Endothelial cell of umbilical vein (primary cell): ENCODE data around the gene CENPU. TPM values are rescaled to one million over a fixed set of nuclear protein-coding genes. Genes with fewer than 3 reads are reported as not detected.
"Not testable (repeated sequence)": the region's sequence is repeated elsewhere in the genome, so short reads cannot be mapped to it uniquely, and the experiment has no call there.

Source experiments
- BruUV-seq: library from RNA; stranded (reverse); fragments of 400-500 nt; replicated peaks from 2 replicates; lab custom pipeline; 2021; lab: Mats Ljungman, UMichigan
- CTCF ChIA-PET: fragments of 300-600, 350-600 bp; sonication (Branson Sonifier 250); formaldehyde crosslinking; loops from one replicate; lab custom pipeline; 2021; ENCODE audit warnings: antibody characterized with exemption, inconsistent platforms; lab: Charles Lee
- POLR2A ChIA-PET: fragments of 300-600, 350-600 bp; sonication (Branson Sonifier 250); formaldehyde crosslinking; loops from one replicate; lab custom pipeline; 2021; ENCODE audit warnings: antibody characterized with exemption, inconsistent platforms; lab: Charles Lee
- DNase-seq: peaks from one replicate; pipeline ENCODE4 v3.0.0-alpha.2; 2011; ENCODE audit warnings: low read depth, low spot score
- FAIRE-seq: peaks from 2 replicates; lab custom pipeline; 2011; peaks lifted over from hg19 to GRCh38; lab: Jason Lieb, UNC
- H2AFZ ChIP-seq: 2 replicates; pipeline ENCODE4 v1.6.0; 2012; ENCODE audit warnings: low read depth, low read length, control low read depth, inconsistent platforms
- H3K27ac ChIP-seq: 2 replicates; pipeline ENCODE4 v1.5.1; 2011; ENCODE audit warnings: low read depth, mild to moderate bottlenecking, control low read depth, low read length, moderate library complexity; ENCODE audit not compliant: insufficient read depth
- H3K27me3 ChIP-seq, 2 experiments: 2 replicates each; pipeline versions ENCODE4 v1.6.0 to v1.6.1; 2011; ENCODE audit warnings: low read length in 2 of 2, mixed read lengths in 1 of 2; ENCODE audit not compliant: control insufficient read depth in 2 of 2, insufficient read depth in 2 of 2
- H3K36me3 ChIP-seq, 2 experiments: 2 replicates in 1 of 2; 3 replicates in 1 of 2; pipeline ENCODE4 v1.5.1; 2011; ENCODE audit warnings: low read length in 2 of 2, mild to moderate bottlenecking in 1 of 2, moderate library complexity in 1 of 2; ENCODE audit not compliant: control insufficient read depth in 2 of 2, insufficient read depth in 2 of 2; ENCODE audit errors: extremely low read depth in 1 of 2
- H3K4me1 ChIP-seq: 3 replicates; pipeline ENCODE4 v1.5.1; 2011; ENCODE audit warnings: mild to moderate bottlenecking, low read length; ENCODE audit not compliant: control insufficient read depth, insufficient read depth; ENCODE audit errors: extremely low read depth
- H3K4me2 ChIP-seq: 2 replicates; pipeline ENCODE4 v1.6.1; 2011; ENCODE audit warnings: low read length, control low read depth, mixed read lengths; ENCODE audit not compliant: insufficient read depth
- H3K4me3 ChIP-seq, 3 experiments: fragments of 200-600 bp in 1 of 3; sonication (generic), shearing (Covaris generic) in 1 of 3; replicated peaks in 1 of 3; 2 replicates each; pipeline ENCODE4 v1.5.1; 2011 to 2016; ENCODE audit warnings: control low read depth in 3 of 3, low read length in 3 of 3, mild to moderate bottlenecking in 2 of 3, inconsistent platforms in 1 of 3, low read depth in 1 of 3, moderate library complexity in 1 of 3; ENCODE audit not compliant: insufficient read depth in 1 of 3
- H3K79me2 ChIP-seq: 2 replicates; pipeline ENCODE4 v1.6.0; 2012; ENCODE audit warnings: low read length, inconsistent platforms; ENCODE audit not compliant: control insufficient read depth, insufficient read depth
- H3K9ac ChIP-seq: replicated peaks from 2 replicates; pipeline ENCODE3; 2011; ENCODE audit warnings: low read length, control low read depth; ENCODE audit not compliant: insufficient read depth; ENCODE audit errors: extremely low read depth
- H3K9me1 ChIP-seq: replicated peaks from 3 replicates; pipeline ENCODE4 v1.6.0; 2011; ENCODE audit warnings: mild to moderate bottlenecking, low read length; ENCODE audit not compliant: control insufficient read depth, insufficient read depth; ENCODE audit errors: extremely low read depth
- H3K9me3 ChIP-seq: replicated peaks from 2 replicates; pipeline ENCODE4 v1.5.1; 2012; ENCODE audit warnings: low read length, inconsistent platforms; ENCODE audit not compliant: control insufficient read depth, insufficient read depth
- H4K20me1 ChIP-seq: replicated peaks from 2 replicates; pipeline ENCODE3; 2011; ENCODE audit warnings: mild to moderate bottlenecking, low read length; ENCODE audit not compliant: control insufficient read depth, insufficient read depth; ENCODE audit errors: extremely low read depth
- CTCF ChIP-seq, 2 donors: IDR thresholded peaks; 1 replicate in 1 of 2; 2 replicates in 1 of 2; pipeline ENCODE4 v1.5.1; 2011; ENCODE audit warnings: low read length in 2 of 2, mild to moderate bottlenecking in 2 of 2, moderate library complexity in 2 of 2, control low read depth in 1 of 2, inconsistent platforms in 1 of 2, low read depth in 1 of 2; ENCODE audit not compliant: insufficient read depth in 1 of 2; ENCODE audit errors: extremely low read depth in 1 of 2
- EZH2 ChIP-seq: IDR thresholded peaks from 2 replicates; pipeline ENCODE4 v1.6.1; 2012; ENCODE audit warnings: borderline replicate concordance, low read depth, mild to moderate bottlenecking, moderate library complexity, low read length, inconsistent platforms; ENCODE audit not compliant: severe bottlenecking
- FOS ChIP-seq: IDR thresholded peaks from 2 replicates; pipeline ENCODE4 v1.6.1; 2011; ENCODE audit warnings: mild to moderate bottlenecking, low read length, moderate library complexity, borderline replicate concordance; ENCODE audit not compliant: insufficient read depth
- GATA2 ChIP-seq: IDR thresholded peaks from 2 replicates; pipeline ENCODE4 v1.7.0; 2011; ENCODE audit warnings: low read depth, mild to moderate bottlenecking, moderate library complexity, mixed read lengths, low read length; ENCODE audit not compliant: insufficient read length, insufficient read depth
- JUN ChIP-seq: IDR thresholded peaks from 2 replicates; pipeline ENCODE4 v1.6.1; 2011; ENCODE audit warnings: borderline replicate concordance, low read depth; ENCODE audit not compliant: insufficient read length, insufficient read depth
- MAX ChIP-seq: IDR thresholded peaks from 2 replicates; pipeline ENCODE4 v1.6.1; 2011; ENCODE audit not compliant: insufficient read depth, insufficient read length
- MYC ChIP-seq: IDR thresholded peaks from one replicate; pipeline ENCODE4 v1.6.1; 2011; ENCODE audit warnings: mild to moderate bottlenecking, low read depth, low read length
- POLR2A ChIP-seq: IDR thresholded peaks from 2 replicates; pipeline ENCODE4 v1.6.1; 2012; ENCODE audit warnings: low read depth, mild to moderate bottlenecking, control low read depth, low read length
- POLR2AphosphoS5 ChIP-seq: IDR thresholded peaks from 2 replicates; pipeline ENCODE4 v1.6.1; 2012; ENCODE audit warnings: low read depth, mild to moderate bottlenecking, control low read depth, low read length, moderate library complexity; ENCODE audit not compliant: insufficient read depth
- dilution Hi-C: fragments of 300-500 bp; cut with MboI; formaldehyde crosslinking; loops from one replicate; pipeline ENCODE4 v1.15.0; 2019; ENCODE audit warnings: low sequenced_read_pairs; ENCODE audit not compliant: extremely low pct_ligation_motif_present
- intact Hi-C: fragments of 100-400 bp; cut with micrococcal nuclease; formaldehyde crosslinking; loops from one replicate; pipeline ENCODE4 v1.10.0; 2022
- polyA plus RNA-seq, 4 experiments: library from polyadenylated mRNA; depleted of rRNA in 3 of 4; stranded (reverse) in 3 of 4; unstranded in 1 of 4; fragments of >200 nt; gene quantifications; 2 replicates each; pipeline versions ENCODE4 v1.2.1 to v1.2.3, GENCODE V29; 2011 to 2012; ENCODE audit warnings: missing spikeins in 1 of 4
- total RNA-seq: library from RNA; stranded (reverse); gene quantifications from 2 replicates; pipeline ENCODE4 v1.2.3, GENCODE V29; 2021

Gene CENPU
- total and polyA plus RNA-seq, 2 donors (not counting 3 experiments of a cell fraction or from before 2014, with no cell fraction given), result 7.0 to 37.9 TPM

GRCh38 chr4:184740980-184741391 is 7.1 kb upstream of the CENPU start:
- no peak for TF ChIP-seq EZH2
- TF ChIP-seq MAX, result no peak
- TF ChIP-seq MYC, result no peak
- no peak for TF ChIP-seq GATA2
- no peak for TF ChIP-seq JUN
- TF ChIP-seq POLR2A, result no peak
- TF ChIP-seq CTCF (IDR thresholded peaks at IDR 0.05; ENCODE audit: extremely low read depth in 1 of 2, insufficient read depth in 1 of 2, low read depth in 1 of 2, low read length in 2 of 2), result no peak
- no peak for TF ChIP-seq POLR2AphosphoS5
- TF ChIP-seq FOS, result no peak
- ChIA-PET POLR2A (no interaction called here), CTCF (interaction anchor here (1.1 kb wide), 1 partner anchor 477 kb away, joined by 4 read pairs; no protein-coding TSS in a partner anchor)
- no TSS peak for BruUV-seq
- H4K20me1 ChIP-seq, result no peaks in the 10 kb centered on the region
- dilution Hi-C loops, result no loop called here
- H3K9ac ChIP-seq, result no peak overlapping the region
- H3K79me2 ChIP-seq, result no peaks in the 10 kb centered on the region
- H3K4me1 ChIP-seq, result peaks cover 2% of the 10 kb centered on the region
- no peaks in the 10 kb centered on the region for H3K9me1 ChIP-seq
- H3K4me3 ChIP-seq, result no peak overlapping the region
- FAIRE-seq (no peak), DNase-seq (no peak)
- intact Hi-C loops, result loop anchor here (10.0 kb wide), 1 partner anchor 164 kb away; no protein-coding TSS in a partner anchor
- no peak overlapping the region for H2AFZ ChIP-seq
- H3K9me3 ChIP-seq, result no peaks in the 10 kb centered on the region
- H3K27ac ChIP-seq, result no peak overlapping the region
- H3K27me3 ChIP-seq, result no peaks in the 10 kb centered on the region
- H3K4me2 ChIP-seq, result no peak overlapping the region
- no peaks in the 10 kb centered on the region for H3K36me3 ChIP-seq

GRCh38 chr4:184739575-184739974 is 5.7 kb upstream of the CENPU start:
- dilution Hi-C loops, H4K20me1 ChIP-seq, H3K27ac ChIP-seq, H3K9ac ChIP-seq, POLR2A ChIA-PET, H3K4me3 ChIP-seq, intact Hi-C loops, H3K4me1 ChIP-seq, BruUV-seq, H3K9me1 ChIP-seq, H3K36me3 ChIP-seq, H3K4me2 ChIP-seq, FAIRE-seq, H3K79me2 ChIP-seq, H3K9me3 ChIP-seq, CTCF ChIA-PET, H2AFZ ChIP-seq, H3K27me3 ChIP-seq, DNase-seq: not testable (repeated sequence)
